PC-9 (cell line): ENCODE measurements around the gene GALK1. TPM values are rescaled to one million over a fixed set of nuclear protein-coding genes. Genes with fewer than 3 reads are reported as not detected.

Source experiments
- BruUV-seq: library from RNA; stranded (reverse); fragments of 400-500 nt; replicated peaks from 2 replicates; lab custom pipeline; 2021; lab: Mats Ljungman, UMichigan
- CTCF ChIA-PET: fragments of 300-600 bp; sonication (Branson Sonifier 250); formaldehyde crosslinking; loops from one replicate; lab custom pipeline; 2022; ENCODE audit warnings: antibody characterized with exemption; lab: Charles Lee
- POLR2A ChIA-PET: fragments of 300-600 bp; sonication (Branson Sonifier 250); formaldehyde crosslinking; loops from one replicate; lab custom pipeline; 2022; ENCODE audit warnings: antibody characterized with exemption; ENCODE audit not compliant: unreplicated experiment; lab: Charles Lee
- DNase-seq, 2 experiments: peaks; one replicate each; pipeline versions ENCODE4 v3.0.0 to v3.0.0-alpha.2; 2015 to 2022; ENCODE audit warnings: mixed read lengths in 1 of 2
- H2AFZ ChIP-seq: fragments of 200-600 bp; sonication (generic); 2 replicates; pipeline ENCODE4 v1.8.1; 2017; ENCODE audit warnings: antibody characterized with exemption
- H3F3A ChIP-seq: fragments of 200-600 bp; sonication (generic); 2 replicates; pipeline ENCODE4 v1.8.1; 2017; ENCODE audit warnings: antibody characterized with exemption, mild to moderate bottlenecking, low read depth; ENCODE audit not compliant: insufficient read depth
- H3K27ac ChIP-seq: fragments of 200-600 bp; sonication (generic); 2 replicates; pipeline ENCODE4 v1.6.1; 2016; ENCODE audit warnings: mixed run types
- H3K27me3 ChIP-seq: fragments of 200-600 bp; sonication (generic); 2 replicates; pipeline ENCODE4 v1.6.1; 2016; ENCODE audit warnings: low read depth, mixed run types; ENCODE audit not compliant: insufficient read depth
- H3K36me3 ChIP-seq: fragments of 200-600 bp; sonication (generic); 2 replicates; pipeline ENCODE4 v1.6.1; 2016; ENCODE audit warnings: low read depth, mixed run types
- H3K4me1 ChIP-seq: fragments of 200-600 bp; sonication (generic); replicated peaks from 2 replicates; pipeline ENCODE4 v1.6.1; 2016; ENCODE audit warnings: mixed run types; ENCODE audit not compliant: insufficient read depth
- H3K4me2 ChIP-seq: fragments of 200-600 bp; sonication (generic); 2 replicates; pipeline ENCODE4 v1.6.1; 2017; ENCODE audit warnings: mixed run types
- H3K4me3 ChIP-seq: fragments of 200-600 bp; sonication (generic); 2 replicates; pipeline ENCODE4 v1.6.1; 2016; ENCODE audit warnings: mixed run types
- H3K79me2 ChIP-seq: fragments of 200-600 bp; sonication (generic); 2 replicates; pipeline ENCODE4 v1.6.1; 2017; ENCODE audit warnings: low read depth, mixed run types
- H3K9me2 ChIP-seq: fragments of 200-600 bp; sonication (generic); 2 replicates; pipeline ENCODE4 v1.8.1; 2017; ENCODE audit warnings: mild to moderate bottlenecking; ENCODE audit not compliant: insufficient read depth
- H3K9me3 ChIP-seq: fragments of 200-600 bp; sonication (generic); 2 replicates; pipeline ENCODE4 v1.8.1; 2016; ENCODE audit warnings: low read depth; ENCODE audit not compliant: insufficient read depth
- H4K20me1 ChIP-seq: fragments of 200-600 bp; sonication (generic); 2 replicates; pipeline ENCODE4 v1.8.1; 2017; ENCODE audit not compliant: insufficient read depth
- EZH2 ChIP-seq: fragments of 200-600 bp; sonication (generic); IDR thresholded peaks from 2 replicates; pipeline ENCODE4 v1.8.0; 2017; ENCODE audit warnings: antibody characterized with exemption, low read depth
- intact Hi-C: fragments of 100-400 bp; cut with micrococcal nuclease; formaldehyde crosslinking; loops from one replicate; pipeline ENCODE4 v1.10.0; 2022; ENCODE audit not compliant: unreplicated experiment
- total RNA-seq: library from RNA; stranded (reverse); gene quantifications from 2 replicates; pipeline ENCODE4 v1.2.3, GENCODE V29; 2021
- TF ChIP-seq, protein P1 (sequence below): fragments of 200-600 bp; sonication (generic); conservative IDR thresholded peaks from 2 replicates; pipeline ENCODE4 v1.6.1; 2017; ENCODE audit warnings: mixed run types, antibody characterized with exemption, mild to moderate bottlenecking, moderate library complexity

GALK1 gene
- total RNA-seq, 1 experiment from 2014 or later = 12.8 TPM

DNA sequence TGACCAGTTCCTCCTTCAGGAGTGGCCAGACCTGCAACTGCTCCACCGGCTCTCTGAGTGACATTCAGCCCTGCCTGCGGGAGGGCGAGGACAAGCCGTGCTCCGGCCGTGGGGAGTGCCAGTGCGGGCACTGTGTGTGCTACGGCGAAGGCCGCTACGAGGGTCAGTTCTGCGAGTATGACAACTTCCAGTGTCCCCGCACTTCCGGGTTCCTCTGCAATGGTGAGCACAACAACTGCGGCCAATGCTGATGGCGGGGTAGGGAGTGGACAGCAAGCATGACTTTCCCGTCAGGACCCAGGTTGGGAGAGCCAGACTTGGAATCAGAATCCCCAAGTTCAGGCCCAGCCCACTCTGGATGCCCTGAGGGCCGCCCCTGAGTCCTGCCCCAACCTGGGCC, 31.5 kb downstream of the GALK1 start:
- Histone ChIP-seq H4K20me1 (no peaks in the 10 kb centered on the region; the same call in 1 of the 2 replicates), H3K4me2 (no peak overlapping the region), H3K4me3 (no peak overlapping the region), H3K4me1 (no peaks in the 10 kb centered on the region), H3K27me3 (no peaks in the 10 kb centered on the region), H3F3A (peaks cover 15% of the 10 kb centered on the region), H2AFZ (no peak overlapping the region), H3K9me3 (no peaks in the 10 kb centered on the region), H3K79me2 (no peaks in the 10 kb centered on the region), H3K9me2 (no peaks in the 10 kb centered on the region), H3K27ac (no peak overlapping the region), H3K36me3 (0 out of 2 replicates have a peak, but pooled peaks cover 16% of the 10 kb centered on the region)
- POLR2A ChIA-PET = no interaction called here
- BruUV-seq = no TSS peak
- CTCF ChIA-PET = interaction anchor here (0.7 kb wide), 1 partner anchor 23 kb away, joined by 7 read pairs; no protein-coding TSS in a partner anchor
- no peak for DNase-seq
- intact Hi-C loops = no loop called here
- TF ChIP-seq, protein P1, sequence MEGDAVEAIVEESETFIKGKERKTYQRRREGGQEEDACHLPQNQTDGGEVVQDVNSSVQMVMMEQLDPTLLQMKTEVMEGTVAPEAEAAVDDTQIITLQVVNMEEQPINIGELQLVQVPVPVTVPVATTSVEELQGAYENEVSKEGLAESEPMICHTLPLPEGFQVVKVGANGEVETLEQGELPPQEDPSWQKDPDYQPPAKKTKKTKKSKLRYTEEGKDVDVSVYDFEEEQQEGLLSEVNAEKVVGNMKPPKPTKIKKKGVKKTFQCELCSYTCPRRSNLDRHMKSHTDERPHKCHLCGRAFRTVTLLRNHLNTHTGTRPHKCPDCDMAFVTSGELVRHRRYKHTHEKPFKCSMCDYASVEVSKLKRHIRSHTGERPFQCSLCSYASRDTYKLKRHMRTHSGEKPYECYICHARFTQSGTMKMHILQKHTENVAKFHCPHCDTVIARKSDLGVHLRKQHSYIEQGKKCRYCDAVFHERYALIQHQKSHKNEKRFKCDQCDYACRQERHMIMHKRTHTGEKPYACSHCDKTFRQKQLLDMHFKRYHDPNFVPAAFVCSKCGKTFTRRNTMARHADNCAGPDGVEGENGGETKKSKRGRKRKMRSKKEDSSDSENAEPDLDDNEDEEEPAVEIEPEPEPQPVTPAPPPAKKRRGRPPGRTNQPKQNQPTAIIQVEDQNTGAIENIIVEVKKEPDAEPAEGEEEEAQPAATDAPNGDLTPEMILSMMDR = no peak
- no peak for TF ChIP-seq EZH2

DNA sequence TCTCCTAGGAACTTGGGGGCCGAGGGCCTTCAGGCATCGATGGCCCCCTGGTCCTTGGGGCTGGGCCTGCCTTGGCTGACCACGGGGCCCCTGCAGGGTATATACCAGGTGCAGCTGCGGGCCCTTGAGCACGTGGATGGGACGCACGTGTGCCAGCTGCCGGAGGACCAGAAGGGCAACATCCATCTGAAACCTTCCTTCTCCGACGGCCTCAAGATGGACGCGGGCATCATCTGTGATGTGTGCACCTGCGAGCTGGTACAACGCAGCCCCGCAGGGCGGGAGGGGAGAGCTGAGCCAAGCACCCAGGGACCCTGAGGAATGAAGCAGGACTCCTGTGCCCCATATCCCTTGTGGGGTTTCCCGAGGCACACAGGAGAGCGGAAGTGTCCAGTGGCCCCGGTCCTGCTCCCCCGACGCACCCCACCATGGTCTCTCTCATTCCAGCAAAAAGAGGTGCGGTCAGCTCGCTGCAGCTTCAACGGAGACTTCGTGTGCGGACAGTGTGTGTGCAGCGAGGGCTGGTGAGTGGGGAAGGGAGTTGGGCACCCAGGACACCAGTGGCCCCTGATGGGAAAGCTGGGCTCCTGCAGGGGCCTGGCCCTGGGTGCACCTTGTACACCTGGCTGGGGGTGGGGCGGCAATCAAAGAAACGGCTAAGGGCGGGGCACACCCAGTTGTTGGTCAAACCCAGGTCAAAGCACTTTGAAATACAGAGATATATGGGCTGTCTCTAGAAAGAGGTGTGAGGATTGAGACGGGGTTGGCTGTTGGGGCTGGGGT, 33.1 kb downstream of the GALK1 start:
- Histone ChIP-seq H3K27me3 (no peaks in the 10 kb centered on the region), H2AFZ (no peak overlapping the region), H3K79me2 (no peaks in the 10 kb centered on the region), H3F3A (peaks cover 8% of the 10 kb centered on the region; the same call in 1 of the 2 replicates), H3K4me1 (no peaks in the 10 kb centered on the region), H3K4me2 (no peak overlapping the region), H3K9me2 (no peaks in the 10 kb centered on the region), H3K27ac (no peak overlapping the region), H3K36me3 (peaks cover 21% of the 10 kb centered on the region; the same call in 1 of the 2 replicates), H3K9me3 (no peaks in the 10 kb centered on the region), H4K20me1 (no peaks in the 10 kb centered on the region; the same call in 1 of the 2 replicates), H3K4me3 (no peak overlapping the region)
- no TSS peak for BruUV-seq
- DNase-seq = no peak
- ChIA-PET POLR2A (no interaction called here), CTCF (no interaction called here)
- intact Hi-C loops = no loop called here
- no peak for TF ChIP-seq EZH2
- TF ChIP-seq, protein P1 = no peak

DNA sequence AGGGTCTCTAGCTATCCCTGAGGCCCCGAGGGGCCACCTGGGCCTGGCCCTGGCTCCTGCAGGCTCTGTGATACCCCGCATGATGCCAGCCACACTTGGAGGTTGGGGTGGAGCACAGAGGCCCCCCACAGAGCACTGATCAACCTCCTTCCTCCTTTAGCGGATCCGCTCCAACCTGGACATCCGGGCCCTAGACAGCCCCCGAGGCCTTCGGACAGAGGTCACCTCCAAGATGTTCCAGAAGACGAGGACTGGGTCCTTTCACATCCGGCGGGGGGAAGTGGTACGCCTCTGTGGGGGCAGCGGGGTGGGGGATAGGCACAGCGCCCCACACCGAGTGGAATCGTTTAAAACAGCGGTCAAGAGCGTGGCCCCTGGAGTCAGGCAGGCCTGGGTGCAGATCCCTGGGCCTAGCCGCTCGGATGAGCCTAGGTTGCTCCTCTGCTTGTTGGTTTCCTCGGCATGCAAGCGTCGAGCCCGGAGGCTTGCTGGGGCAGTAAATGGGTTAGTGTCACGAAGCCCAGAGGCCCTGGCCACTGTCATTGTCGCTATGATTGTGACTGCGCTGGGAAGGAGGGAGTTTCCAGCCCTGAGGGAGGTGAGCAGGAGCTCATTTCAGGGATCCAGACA, 33.8 kb downstream of the GALK1 start:
- DNase-seq = no peak
- Histone ChIP-seq H3K27ac (no peak overlapping the region), H3K9me2 (no peaks in the 10 kb centered on the region), H3K9me3 (no peaks in the 10 kb centered on the region), H3K4me1 (no peaks in the 10 kb centered on the region), H3K4me2 (no peak overlapping the region), H3K27me3 (no peaks in the 10 kb centered on the region), H3K4me3 (no peak overlapping the region), H3K79me2 (no peaks in the 10 kb centered on the region), H2AFZ (no peak overlapping the region), H4K20me1 (peaks cover under 1% of the 10 kb centered on the region; the same call in 1 of the 2 replicates), H3F3A (peaks cover 8% of the 10 kb centered on the region; the same call in 1 of the 2 replicates), H3K36me3 (peaks cover 26% of the 10 kb centered on the region)
- ChIA-PET CTCF (no interaction called here), POLR2A (no interaction called here)
- BruUV-seq = no TSS peak
- TF ChIP-seq, protein P1 = no peak
- no peak for TF ChIP-seq EZH2
- intact Hi-C loops = no loop called here
